BLaER1 treated with 17β-estradiol and CSF1 and Interleukin-3, amounts not matched to agents 10 nM and 100 nM (cell line): ENCODE measurements around the gene CSNK1G2.

ENCODE experiments used
- H3K27ac ChIP-seq, 11 experiments: shearing (Covaris generic); formaldehyde crosslinking; 2 replicates each; pipeline ENCODE4 v1.8.1; 2022
- H3K27me3 ChIP-seq, 11 experiments: shearing (Covaris generic); formaldehyde crosslinking; 2 replicates each; pipeline ENCODE4 v1.8.1; 2022
- H3K36me3 ChIP-seq, 11 experiments: shearing (Covaris generic); formaldehyde crosslinking; 2 replicates each; pipeline ENCODE4 v1.8.1; 2022
- H3K4me1 ChIP-seq, 10 experiments: shearing (Covaris generic); formaldehyde crosslinking; 2 replicates each; pipeline ENCODE4 v1.8.1; 2022
- H3K4me2 ChIP-seq, 11 experiments: shearing (Covaris generic); formaldehyde crosslinking; 2 replicates each; pipeline ENCODE4 v1.8.1; 2022
- H3K4me3 ChIP-seq, 10 experiments: shearing (Covaris generic); formaldehyde crosslinking; 2 replicates each; pipeline ENCODE4 v1.8.1; 2022
- H3K9ac ChIP-seq, 11 experiments: shearing (Covaris generic); formaldehyde crosslinking; 2 replicates each; pipeline ENCODE4 v1.8.1; 2022
- H3K9me3 ChIP-seq, 11 experiments: shearing (Covaris generic); formaldehyde crosslinking; replicated peaks in 1 of 11; 2 replicates each; pipeline ENCODE4 v1.8.1; 2022
- H4K20me1 ChIP-seq, 11 experiments: shearing (Covaris generic); formaldehyde crosslinking; 2 replicates each; pipeline ENCODE4 v1.8.1; 2022
- Cebpa-rat ChIP-seq, 11 experiments: shearing (Covaris generic); IDR thresholded peaks; 2 replicates each; pipeline ENCODE4 v1.8.1; 2022

The CSNK1G2 gene

DNA sequence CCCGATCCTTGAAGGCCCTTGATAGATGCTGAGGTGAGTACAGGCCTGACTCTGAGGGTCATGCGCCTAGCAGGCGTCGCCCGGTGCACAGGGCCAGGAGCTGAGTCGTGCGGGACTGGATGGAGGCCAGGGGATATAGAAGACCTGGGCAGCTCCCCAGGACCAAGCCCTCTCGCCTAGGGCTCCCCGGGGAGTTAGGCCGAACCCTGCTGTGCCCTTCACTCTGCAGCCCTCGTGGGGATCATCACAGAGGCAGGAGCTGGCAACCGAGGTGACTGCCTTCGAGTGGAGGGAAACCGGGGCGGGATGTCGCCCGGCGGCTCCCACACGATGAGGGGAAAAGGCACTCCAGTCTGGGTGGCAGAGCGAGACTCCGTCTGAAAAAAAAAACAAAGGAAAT, 11.7 kb downstream of the CSNK1G2 start:
- Histone ChIP-seq H3K36me3 (peaks cover 25 to 76% (median 52%) of the 10 kb centered on the region in 11 experiments), H3K9ac (0 out of 22 replicates have a peak overlapping the region, but pooled peaks of 2 of the 11 experiments have one; percentile 1 to 20), H3K4me3 (no peak overlapping the region), H4K20me1 (peaks cover 79 to 98% (median 91%) of the 10 kb centered on the region in 11 experiments), H3K4me1 (peaks cover 46 to 92% (median 67%) of the 10 kb centered on the region in 10 experiments), H3K27ac (no peak overlapping the region), H3K9me3 (peaks cover 0 to 47% (median 42%) of the 10 kb centered on the region in 11 experiments; a peak in 18 of 22 replicates), H3K4me2 (peak overlapping the region in 7 of 11 experiments; percentile 15 to 69 (median 63); a peak in 12 of 22 replicates), H3K27me3 (no peaks in the 10 kb centered on the region)
- TF ChIP-seq Cebpa-rat (IDR thresholded peaks at IDR 0.05) = no peak

DNA sequence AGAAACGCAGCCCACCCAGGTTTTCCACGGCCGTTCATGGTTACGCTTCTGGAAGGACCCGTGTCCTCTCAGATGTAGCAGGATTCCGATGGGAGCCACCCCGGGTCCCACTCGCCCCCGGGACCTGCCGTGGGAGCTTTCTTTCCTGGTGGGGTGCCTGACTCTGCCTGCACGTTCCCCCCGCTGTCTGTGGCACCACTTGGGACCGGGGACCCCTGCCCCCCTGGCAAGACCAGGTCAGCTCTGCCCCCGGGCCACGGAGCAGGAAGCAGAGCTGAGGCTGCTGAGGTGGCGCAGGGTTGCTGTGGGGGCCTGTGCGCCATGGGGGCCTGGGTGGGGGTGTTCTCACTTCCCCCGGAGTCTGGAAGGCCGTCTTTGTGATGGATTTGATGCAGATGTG, 12.1 kb downstream of the CSNK1G2 start:
- Histone ChIP-seq H3K36me3 (peaks cover 25 to 72% (median 50%) of the 10 kb centered on the region in 11 experiments), H3K9ac (0 out of 22 replicates have a peak overlapping the region, but pooled peaks of 2 of the 11 experiments have one; percentile 1 to 20), H3K4me1 (peaks cover 42 to 92% (median 68%) of the 10 kb centered on the region in 10 experiments), H3K4me3 (no peak overlapping the region), H3K9me3 (peaks cover 0 to 43% (median 38%) of the 10 kb centered on the region in 11 experiments; a peak in 18 of 22 replicates), H3K27me3 (no peaks in the 10 kb centered on the region), H4K20me1 (peaks cover 79 to 98% (median 91%) of the 10 kb centered on the region in 11 experiments), H3K27ac (no peak overlapping the region), H3K4me2 (peak overlapping the region in 9 of 11 experiments; percentile 15 to 69 (median 62); a peak in 17 of 22 replicates)
- no peak for TF ChIP-seq Cebpa-rat (IDR thresholded peaks at IDR 0.05)

DNA sequence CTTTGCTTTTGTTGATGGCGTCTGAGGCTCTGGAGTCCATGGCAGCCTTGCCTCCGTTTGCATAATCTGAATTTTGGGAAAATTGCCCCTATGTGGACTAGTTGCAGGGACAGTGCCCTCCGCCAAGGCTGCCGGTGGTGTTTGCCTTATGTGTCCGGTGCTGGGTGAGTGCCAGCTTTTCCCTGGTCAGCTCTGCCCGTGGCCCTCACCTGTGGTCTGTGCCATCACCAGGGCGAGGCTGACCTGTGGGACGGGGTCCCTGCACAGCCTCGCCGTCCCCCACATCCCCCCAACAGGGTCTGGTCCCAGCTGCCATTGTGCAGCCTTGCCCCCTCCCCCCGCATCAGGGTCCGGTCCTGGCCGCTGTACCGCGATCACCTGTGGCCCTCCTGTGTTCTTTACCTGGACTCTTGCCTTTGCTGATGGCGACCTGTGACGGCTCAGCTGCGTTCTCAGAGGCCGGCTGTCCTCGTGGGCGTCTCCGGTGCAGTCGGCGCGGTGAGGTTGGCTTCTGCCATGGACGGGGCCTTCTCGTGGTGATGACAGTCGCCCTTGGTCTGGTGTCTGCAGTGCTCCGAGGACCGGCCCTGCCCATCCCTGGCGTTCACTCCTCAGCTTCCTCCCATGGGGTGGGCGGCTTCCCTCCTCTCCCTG, 12.6 kb downstream of the CSNK1G2 start:
- Histone ChIP-seq H4K20me1 (peaks cover 80 to 95% (median 91%) of the 10 kb centered on the region in 11 experiments), H3K27me3 (no peaks in the 10 kb centered on the region), H3K9ac (peak overlapping the region in 4 of 11 experiments; percentile 23 to 50 (median 47); a peak in 3 of 22 replicates), H3K9me3 (peaks cover 0 to 38% (median 35%) of the 10 kb centered on the region in 11 experiments; a peak in 18 of 22 replicates), H3K4me1 (peaks cover 38 to 89% (median 66%) of the 10 kb centered on the region in 10 experiments), H3K27ac (no peak overlapping the region), H3K4me3 (no peak overlapping the region), H3K36me3 (peaks cover 25 to 70% (median 48%) of the 10 kb centered on the region in 11 experiments), H3K4me2 (peak overlapping the region; percentile 38 to 69 (median 59); a peak in 20 of 22 replicates)
- no peak for TF ChIP-seq Cebpa-rat (IDR thresholded peaks at IDR 0.05)

DNA sequence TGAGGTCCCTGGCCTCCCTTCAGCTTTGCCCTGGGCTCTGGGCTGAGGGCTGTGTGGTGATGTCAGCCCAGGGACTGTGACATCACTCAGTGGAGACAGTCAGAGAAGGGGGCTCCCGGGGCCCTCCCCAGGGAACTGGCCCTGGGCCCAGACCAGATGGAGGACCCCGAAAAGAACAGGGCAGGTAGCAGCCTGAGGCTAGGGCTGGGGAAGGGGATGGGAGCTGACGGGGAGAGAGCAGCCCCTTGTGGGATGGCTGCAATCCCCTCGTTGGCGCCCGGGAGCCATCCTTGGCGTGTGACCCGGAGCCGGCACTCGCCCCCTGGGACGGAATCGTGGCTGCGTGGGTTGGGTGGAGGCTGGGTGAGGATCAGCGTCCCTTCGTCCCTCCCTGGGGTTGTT, 13.6 kb downstream of the CSNK1G2 start:
- peaks cover 20 to 61% (median 39%) of the 10 kb centered on the region in 11 experiments for H3K36me3 ChIP-seq
- TF ChIP-seq Cebpa-rat (IDR thresholded peaks at IDR 0.05) = no peak
- H3K9ac ChIP-seq = peak overlapping the region in 9 of 11 experiments; percentile 20 to 55 (median 39); a peak in 13 of 22 replicates
- no peak overlapping the region for H3K4me3 ChIP-seq
- peak overlapping the region; percentile 38 to 69 (median 59) for H3K4me2 ChIP-seq
- peak overlapping the region in 2 of 11 experiments; percentile 16 to 20; a peak in 1 of 22 replicates for H3K27ac ChIP-seq
- H3K9me3 ChIP-seq = peaks cover 0 to 28% (median 26%) of the 10 kb centered on the region in 11 experiments; a peak in 18 of 22 replicates
- no peaks in the 10 kb centered on the region for H3K27me3 ChIP-seq
- H4K20me1 ChIP-seq = peaks cover 81 to 93% (median 88%) of the 10 kb centered on the region in 11 experiments
- H3K4me1 ChIP-seq = peaks cover 36 to 89% (median 72%) of the 10 kb centered on the region in 10 experiments

DNA sequence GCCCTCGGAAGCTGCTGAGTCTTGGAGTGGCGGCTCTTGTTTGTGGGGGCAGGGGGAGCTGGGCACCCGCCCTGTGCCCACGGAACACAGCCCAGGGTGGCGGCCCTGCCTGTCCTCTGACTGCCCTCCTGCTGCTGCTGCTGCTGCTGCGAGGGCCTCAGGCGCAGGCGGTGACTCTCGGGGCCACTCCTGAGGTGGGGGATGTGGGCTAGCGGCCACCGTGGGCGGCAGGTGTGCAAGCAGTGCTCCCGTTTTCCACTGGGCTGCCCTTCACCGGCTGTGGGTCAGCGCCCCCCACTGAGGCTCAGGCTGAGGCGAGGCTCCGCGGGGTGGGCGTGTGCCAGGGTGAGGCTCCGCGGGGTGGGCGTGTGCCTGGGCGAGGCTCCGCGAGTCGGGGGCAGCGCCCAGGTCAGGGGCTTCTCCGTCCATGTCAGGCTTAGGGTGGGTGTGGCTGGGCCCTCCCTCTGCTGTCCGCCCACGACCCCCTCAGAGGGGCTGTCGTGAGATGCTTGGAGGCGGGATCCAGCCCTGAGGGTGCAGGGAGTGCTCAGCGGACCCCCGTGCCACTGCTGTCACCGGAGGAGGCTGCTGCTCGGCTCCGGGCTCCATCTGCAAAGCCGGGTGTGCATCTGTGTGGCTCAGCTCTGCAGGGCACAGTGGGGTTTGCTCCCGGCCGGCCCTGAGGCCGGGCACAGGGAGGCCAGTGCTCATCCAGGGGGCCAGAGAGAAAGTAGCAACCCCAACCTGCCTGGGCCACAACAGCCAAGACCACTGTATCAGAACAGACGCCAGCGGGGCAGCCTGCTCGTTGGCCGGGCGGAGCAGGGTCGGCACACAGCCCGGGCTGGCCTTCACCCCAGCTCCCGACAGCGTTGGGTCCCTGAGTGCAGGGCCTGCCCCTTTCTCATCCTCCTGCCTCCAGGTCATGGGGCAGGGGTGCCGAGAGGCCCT, 14.5 kb downstream of the CSNK1G2 start:
- H3K27me3 ChIP-seq = no peaks in the 10 kb centered on the region
- peak overlapping the region in 6 of 11 experiments; percentile 20 to 55 (median 31); a peak in 7 of 22 replicates for H3K9ac ChIP-seq
- H3K4me1 ChIP-seq = peaks cover 45 to 94% (median 80%) of the 10 kb centered on the region in 10 experiments
- peaks cover 86 to 95% (median 93%) of the 10 kb centered on the region in 11 experiments for H4K20me1 ChIP-seq
- TF ChIP-seq Cebpa-rat (IDR thresholded peaks at IDR 0.05) = no peak
- H3K4me2 ChIP-seq = peak overlapping the region in 10 of 11 experiments; percentile 50 to 69 (median 60); a peak in 15 of 22 replicates
- H3K4me3 ChIP-seq = no peak overlapping the region
- 0 out of 22 replicates have a peak overlapping the region, but pooled peaks of 1 of the 11 experiments have one; percentile 16 for H3K27ac ChIP-seq
- H3K36me3 ChIP-seq = peaks cover 13 to 51% (median 30%) of the 10 kb centered on the region in 11 experiments; a peak in 20 of 22 replicates
- H3K9me3 ChIP-seq = peaks cover 0 to 19% (median 17%) of the 10 kb centered on the region in 11 experiments; a peak in 16 of 22 replicates

DNA sequence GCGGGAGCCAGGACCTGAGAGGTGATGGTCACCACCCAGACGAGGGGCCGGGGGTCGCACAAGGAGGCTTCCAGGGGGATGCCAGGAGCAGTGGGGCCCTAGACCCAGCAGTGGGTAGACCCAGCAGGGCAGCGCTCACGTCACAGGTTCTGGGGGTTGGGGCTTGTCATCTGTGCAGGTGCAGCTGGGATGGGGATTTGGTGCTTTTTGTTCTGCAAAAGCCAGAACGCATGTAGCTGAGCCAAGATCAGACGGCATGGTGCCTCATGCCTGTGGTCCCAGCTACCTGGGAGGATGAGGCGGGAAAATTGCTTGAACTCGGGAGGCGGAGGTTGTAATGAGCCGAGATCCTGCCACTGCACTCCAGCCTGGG, 15.1 kb downstream of the CSNK1G2 start:
- Histone ChIP-seq H3K9ac (no peak overlapping the region), H3K4me1 (peaks cover 51 to 94% (median 80%) of the 10 kb centered on the region in 10 experiments), H3K9me3 (peaks cover 0 to 13% (median 10%) of the 10 kb centered on the region in 11 experiments; a peak in 13 of 22 replicates), H3K4me3 (no peak overlapping the region), H4K20me1 (peaks cover 90 to 95% (median 94%) of the 10 kb centered on the region in 11 experiments), H3K36me3 (peaks cover 13 to 48% (median 25%) of the 10 kb centered on the region in 11 experiments; a peak in 20 of 22 replicates), H3K27me3 (no peaks in the 10 kb centered on the region), H3K4me2 (peak overlapping the region in 2 of 11 experiments; percentile 6 to 63; a peak in 2 of 22 replicates), H3K27ac (no peak overlapping the region)
- no peak for TF ChIP-seq Cebpa-rat (IDR thresholded peaks at IDR 0.05)

DNA sequence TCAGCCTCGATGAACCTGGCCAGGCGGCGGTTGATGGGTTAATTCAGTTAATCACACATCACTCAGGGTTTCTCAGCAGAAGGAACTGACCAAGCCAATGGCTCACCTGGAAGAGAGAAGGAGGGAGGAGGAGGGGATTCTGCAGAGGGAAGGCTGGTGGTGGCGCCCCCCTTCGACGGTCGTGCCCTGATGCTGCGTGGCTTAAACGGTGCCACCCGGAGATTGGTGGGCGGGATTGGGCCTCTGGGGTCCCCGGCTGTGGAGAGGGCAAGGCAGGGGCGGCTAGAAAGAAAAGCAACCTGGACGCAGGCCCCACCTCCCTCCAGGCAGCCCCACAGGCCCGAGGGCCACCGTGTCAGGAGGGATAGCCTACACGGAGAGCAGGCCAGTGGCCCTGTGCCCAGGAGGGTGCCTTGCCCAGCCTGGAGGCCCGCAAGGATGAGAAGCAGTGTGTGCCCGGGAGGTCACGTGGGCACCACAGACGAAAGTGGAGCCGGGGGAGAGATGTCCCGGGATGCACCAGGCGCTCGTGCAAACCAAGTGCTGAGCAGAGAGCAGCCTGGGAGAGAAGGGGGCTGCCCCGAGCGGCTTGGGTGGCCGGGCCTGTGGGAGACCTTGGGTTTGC, 16.0 kb downstream of the CSNK1G2 start:
- peaks cover 51 to 94% (median 83%) of the 10 kb centered on the region in 10 experiments for H3K4me1 ChIP-seq
- peaks cover 0 to 4% (median 2%) of the 10 kb centered on the region in 11 experiments; a peak in 10 of 22 replicates for H3K9me3 ChIP-seq
- no peak for TF ChIP-seq Cebpa-rat (IDR thresholded peaks at IDR 0.05)
- H3K27ac ChIP-seq = no peak overlapping the region
- H3K27me3 ChIP-seq = no peaks in the 10 kb centered on the region
- peaks cover 94 to 95% (median 95%) of the 10 kb centered on the region in 11 experiments for H4K20me1 ChIP-seq
- H3K4me2 ChIP-seq = peak overlapping the region in 6 of 11 experiments; percentile 2 to 32 (median 18); a peak in 6 of 22 replicates
- H3K4me3 ChIP-seq = no peak overlapping the region
- peaks cover 11 to 44% (median 17%) of the 10 kb centered on the region in 11 experiments; a peak in 20 of 22 replicates for H3K36me3 ChIP-seq
- H3K9ac ChIP-seq = peak overlapping the region in 1 of 11 experiments; percentile 35; a peak in 2 of 22 replicates
